Loucy (cell line): ENCODE measurements around the gene SCGB1A1.
"Not testable (repeated sequence)": the region's sequence is repeated elsewhere in the genome, so short reads cannot be mapped to it uniquely, and the experiment has no call there.

Experiments used
- H2AFZ ChIP-seq: fragments of 200-600 bp; sonication (generic); 2 replicates; pipeline ENCODE4 v1.6.0; 2016; ENCODE audit warnings: antibody characterized with exemption, mild to moderate bottlenecking, low read length, moderate library complexity
- H3F3A ChIP-seq: fragments of 200-600 bp; 2 replicates; pipeline ENCODE4 v1.6.0; 2016; ENCODE audit warnings: antibody characterized with exemption, low read depth, mild to moderate bottlenecking
- H3K27me3 ChIP-seq: fragments of 200-600 bp; sonication (generic); 2 replicates; pipeline ENCODE4 v1.6.1; 2014; ENCODE audit warnings: low read length, mild to moderate bottlenecking; ENCODE audit not compliant: insufficient read depth, poor library complexity, severe bottlenecking
- H3K36me3 ChIP-seq: fragments of 200-600 bp; sonication (generic); 2 replicates; pipeline ENCODE4 v1.6.1; 2016; ENCODE audit warnings: low read length; ENCODE audit not compliant: insufficient read depth
- H3K4me1 ChIP-seq: fragments of 200-600 bp; sonication (generic); 2 replicates; pipeline ENCODE4 v1.5.1; 2014; ENCODE audit warnings: low read length, mild to moderate bottlenecking; ENCODE audit not compliant: insufficient read depth, poor library complexity, severe bottlenecking
- H3K4me2 ChIP-seq: fragments of 200-600 bp; sonication (generic); 2 replicates; pipeline ENCODE4 v1.6.0; 2014; ENCODE audit warnings: antibody characterized with exemption, low read length, low read depth, mild to moderate bottlenecking; ENCODE audit not compliant: poor library complexity, severe bottlenecking
- H3K4me3 ChIP-seq: fragments of 200-600 bp; sonication (generic); 2 replicates; pipeline ENCODE4 v1.5.1; 2014; ENCODE audit warnings: low read length, mild to moderate bottlenecking, mixed read lengths; ENCODE audit not compliant: poor library complexity, severe bottlenecking
- H3K79me2 ChIP-seq: fragments of 200-600 bp; sonication (generic); 2 replicates; pipeline ENCODE4 v1.6.1; 2014; ENCODE audit warnings: low read length; ENCODE audit not compliant: insufficient read depth
- H3K9ac ChIP-seq: fragments of 200-600 bp; sonication (generic); 2 replicates; pipeline ENCODE4 v1.6.0; 2014; ENCODE audit warnings: mild to moderate bottlenecking, low read depth, low read length, moderate library complexity; ENCODE audit not compliant: poor library complexity, severe bottlenecking
- H3K9me2 ChIP-seq: fragments of 200-600 bp; sonication (generic); replicated peaks from 2 replicates; pipeline ENCODE4 v1.6.1; 2016; ENCODE audit warnings: low read depth, low read length, mixed read lengths
- H3K9me3 ChIP-seq: fragments of 200-600 bp; sonication (generic); 2 replicates; pipeline ENCODE4 v1.6.1; 2014; ENCODE audit warnings: mild to moderate bottlenecking, antibody characterized with exemption, low read length, low read depth; ENCODE audit not compliant: insufficient read depth
- H4K20me1 ChIP-seq: fragments of 200-600 bp; sonication (generic); 2 replicates; pipeline ENCODE4 v1.6.0; 2014; ENCODE audit warnings: antibody characterized with exemption, low read length, mild to moderate bottlenecking; ENCODE audit not compliant: insufficient read depth, poor library complexity, severe bottlenecking
- CTCF ChIP-seq: fragments of 200-600 bp; sonication (generic); conservative IDR thresholded peaks from 2 replicates; pipeline ENCODE4 v1.5.1; 2014; ENCODE audit warnings: mild to moderate bottlenecking, antibody characterized with exemption, low read length
- EZH2phosphoT487 ChIP-seq: fragments of 200-600 bp; IDR thresholded peaks from 2 replicates; pipeline ENCODE4 v1.6.1; 2018; ENCODE audit warnings: antibody characterized with exemption, mild to moderate bottlenecking, moderate library complexity, borderline replicate concordance

Gene SCGB1A1

DNA sequence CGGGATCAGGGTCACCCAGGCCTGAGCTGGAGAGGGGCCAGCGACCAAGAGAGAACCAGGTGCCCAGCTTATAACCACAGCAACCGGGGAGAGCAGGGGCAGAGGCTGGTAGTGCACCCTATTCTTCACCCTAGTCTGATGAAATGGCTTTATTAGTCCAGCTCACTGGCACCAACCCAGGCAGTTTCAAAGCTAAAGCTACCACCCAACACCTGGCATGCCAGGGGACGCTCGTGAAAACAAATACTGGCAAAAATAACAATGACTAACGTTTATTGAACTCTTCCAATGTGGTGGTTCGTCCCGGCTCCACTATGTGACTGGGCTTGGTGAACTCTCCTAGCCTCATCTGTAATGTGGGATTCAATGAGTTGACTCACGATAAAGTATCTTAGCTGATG is 30.6 kb downstream of the SCGB1A1 start:
- Histone ChIP-seq H3K9ac (no peak overlapping the region), H3K9me3 (no peaks in the 10 kb centered on the region), H3K4me2 (no peak overlapping the region), H3K9me2 (no peaks in the 10 kb centered on the region), H3K4me3 (no peak overlapping the region), H3K4me1 (no peaks in the 10 kb centered on the region), H2AFZ (no peak overlapping the region), H3K27me3 (no peaks in the 10 kb centered on the region), H3F3A (no peaks in the 10 kb centered on the region), H3K36me3 (no peaks in the 10 kb centered on the region), H4K20me1 (no peaks in the 10 kb centered on the region), H3K79me2 (no peaks in the 10 kb centered on the region)
- TF ChIP-seq CTCF (no peak), EZH2phosphoT487 (no peak)

DNA sequence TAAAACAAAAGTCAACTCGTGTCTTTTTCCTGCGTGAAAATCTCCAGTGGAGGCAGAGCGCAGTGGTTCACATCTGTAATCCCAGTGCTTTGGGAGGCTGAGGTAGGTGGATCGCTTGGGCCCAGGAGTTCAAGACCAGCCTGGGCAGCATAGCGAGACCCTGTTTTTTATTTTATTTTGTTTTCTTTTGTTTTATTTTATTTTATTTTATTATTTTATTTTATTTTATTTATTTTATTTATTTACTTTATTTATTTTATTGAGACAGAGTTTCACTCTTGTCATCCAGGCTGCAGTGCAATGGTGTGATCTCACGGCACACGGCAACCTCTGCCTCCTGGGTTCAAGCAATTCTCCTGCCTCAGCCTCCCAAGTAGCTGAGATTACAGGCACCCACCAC is 31.1 kb downstream of the SCGB1A1 start:
- H3K4me3 ChIP-seq, H4K20me1 ChIP-seq, H3K4me1 ChIP-seq, H2AFZ ChIP-seq, H3K36me3 ChIP-seq, H3F3A ChIP-seq, H3K79me2 ChIP-seq, H3K9me3 ChIP-seq, H3K9ac ChIP-seq, H3K27me3 ChIP-seq, H3K4me2 ChIP-seq, H3K9me2 ChIP-seq: not testable (repeated sequence)

GRCh38 chr11:62450543-62451240 is 31.9 kb downstream of the SCGB1A1 start:
- Histone ChIP-seq H3K36me3 (no peaks in the 10 kb centered on the region), H3K9ac (no peak overlapping the region), H2AFZ (no peak overlapping the region), H4K20me1 (no peaks in the 10 kb centered on the region), H3K9me2 (no peaks in the 10 kb centered on the region), H3K4me1 (no peaks in the 10 kb centered on the region), H3K4me3 (no peak overlapping the region), H3F3A (no peaks in the 10 kb centered on the region), H3K79me2 (no peaks in the 10 kb centered on the region), H3K4me2 (no peak overlapping the region), H3K9me3 (no peaks in the 10 kb centered on the region), H3K27me3 (no peaks in the 10 kb centered on the region)
- TF ChIP-seq CTCF (no peak), EZH2phosphoT487 (no peak)

GRCh38 chr11:62451241-62451621 is 32.4 kb downstream of the SCGB1A1 start:
- H3K9me2 ChIP-seq: no peaks in the 10 kb centered on the region
- H3K9me3 ChIP-seq: no peaks in the 10 kb centered on the region
- no peak overlapping the region for H3K4me2 ChIP-seq

More at GRCh38 chr11:62451241-62451621, 32.4 kb downstream of the SCGB1A1 start:
- Histone ChIP-seq H3K27me3 (no peaks in the 10 kb centered on the region), H3K36me3 (no peaks in the 10 kb centered on the region), H3K9ac (no peak overlapping the region), H4K20me1 (no peaks in the 10 kb centered on the region), H3K4me3 (no peak overlapping the region), H3K79me2 (no peaks in the 10 kb centered on the region), H3F3A (no peaks in the 10 kb centered on the region), H2AFZ (no peak overlapping the region), H3K4me1 (no peaks in the 10 kb centered on the region)
- TF ChIP-seq CTCF (no peak), EZH2phosphoT487 (no peak)
